ENCODE data around the gene MAGI2.

DNA sequence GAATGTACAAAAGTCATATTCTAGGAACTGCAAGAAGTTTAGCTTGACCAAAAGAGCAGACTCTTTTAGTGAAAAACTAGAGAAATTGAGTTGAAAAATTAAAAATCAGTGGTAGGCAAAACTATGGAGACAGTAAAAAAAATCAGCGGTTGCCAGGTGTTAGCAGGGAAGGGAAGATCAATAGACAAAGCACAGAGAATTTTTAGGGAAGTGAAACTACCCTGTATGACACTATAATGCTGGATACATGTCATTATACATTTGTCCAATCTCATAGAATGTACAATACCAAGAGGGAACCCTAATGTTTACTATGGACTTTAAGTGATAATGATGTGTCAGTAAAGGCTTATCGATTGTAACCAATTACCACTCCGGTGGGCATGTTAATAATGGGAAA is 761.9 kb downstream of the MAGI2 start:
- TF ChIP-seq CTCF (IDR thresholded peaks at IDR 0.05; ENCODE audit: insufficient read depth, low read depth, low read length) (no peak), EZH2 (IDR thresholded peaks at IDR 0.05; ENCODE audit: insufficient read depth, low read length) (no peak)

All from astrocyte (in vitro differentiated cells and primary cell).